NCI-H1694 treated with DMSO at 0.1 percent for 48 hours (cell line): ENCODE measurements around the gene RPS5.
"Not testable (repeated sequence)": the region's sequence is repeated elsewhere in the genome, so short reads cannot be mapped to it uniquely, and the experiment has no call there.

Experiments
- DNase-seq: peaks from one replicate; lab custom pipeline; 2025; lab: John Stamatoyannopoulos, UW

The RPS5 gene

GRCh38 chr19:58406818-58407657, 20.0 kb downstream of the RPS5 start:
- DNase-seq: no peak

GRCh38 chr19:58407658-58408151, 20.6 kb downstream of the RPS5 start:
- DNase-seq: no peak

GRCh38 chr19:58408152-58409009, 21.3 kb downstream of the RPS5 start, which contains the start of gene ZNF584:
Gene ZNF584, plus strand, starts transcription at chr19:58408649. Its CDS starts 499 bp downstream, at chr19:58409148.
- DNase-seq: peak; percentile 95

- peak; percentile 26 for DNase-seq
These were observed 22.1 kb downstream of the RPS5 start for GRCh38 chr19:58409010-58409790.

- DNase-seq: no peak
These were observed 29.5 kb downstream of the RPS5 start for GRCh38 chr19:58416604-58417003.

GRCh38 chr19:58417071-58417470, 30.0 kb downstream of the RPS5 start:
- no peak for DNase-seq

GRCh38 chr19:58428617-58429016, 41.5 kb downstream of the RPS5 start:
- no peak for DNase-seq

- DNase-seq: no peak
These were observed 42.7 kb downstream of the RPS5 start for GRCh38 chr19:58429745-58430144.

- no peak for DNase-seq
These were observed 47.1 kb downstream of the RPS5 start for GRCh38 chr19:58434217-58434616.

GRCh38 chr19:58439576-58440554, 52.8 kb downstream of the RPS5 start, which contains the start of gene ZNF132:
Gene ZNF132, minus strand, starts transcription at chr19:58440153. Its CDS starts 332 bp downstream, at chr19:58439821.
- DNase-seq: no peak

- no peak for DNase-seq
These were observed 53.5 kb downstream of the RPS5 start for GRCh38 chr19:58440556-58440955.

GRCh38 chr19:58442986-58443385, 55.9 kb downstream of the RPS5 start:
- not testable (repeated sequence) for DNase-seq
